ENCODE measurements around the gene TUSC2. TPM values are rescaled to one million over a fixed set of nuclear protein-coding genes. Genes with fewer than 3 reads are reported as not detected.

The TUSC2 gene
- total RNA-seq, 1 experiment from 2014 or later, result 29.2 TPM

GRCh38 chr3:50373146-50374051 is 45.4 kb upstream of the TUSC2 start:
- Mint-ChIP-seq H3K9me3 (ENCODE audit: low read depth, unreplicated experiment) (no peaks in the 10 kb centered on the region), H3K4me1 (ENCODE audit: low read depth, unreplicated experiment) (no peaks in the 10 kb centered on the region), H3K27ac (ENCODE audit: unreplicated experiment) (no peak overlapping the region), H3K4me3 (ENCODE audit: low read depth, unreplicated experiment) (no peak overlapping the region), H3K27me3 (ENCODE audit: unreplicated experiment) (peaks cover 84% of the 10 kb centered on the region), H3K36me3 (ENCODE audit: insufficient read depth, unreplicated experiment) (no peaks in the 10 kb centered on the region)
- BruUV-seq (replicated peaks), result no TSS peak
- intact Hi-C loops (cut with micrococcal nuclease; ENCODE audit: unreplicated experiment), result loop anchor here (10.0 kb wide), 1 partner anchor 51 kb away; no protein-coding TSS in a partner anchor
- CTCF ChIA-PET, result no interaction called here
- no peak for DNase-seq
- TF ChIP-seq CTCF (IDR thresholded peaks at IDR 0.05; ENCODE audit: unreplicated experiment), result no peak

GRCh38 chr3:50372349-50372748 is 44.3 kb upstream of the TUSC2 start:
- H3K27ac Mint-ChIP-seq (ENCODE audit: unreplicated experiment), result no peak overlapping the region
- peaks cover under 1% of the 10 kb centered on the region for H3K36me3 Mint-ChIP-seq (ENCODE audit: insufficient read depth, unreplicated experiment)
- BruUV-seq (replicated peaks), result no TSS peak
- H3K4me3 Mint-ChIP-seq (ENCODE audit: low read depth, unreplicated experiment), result no peak overlapping the region
- intact Hi-C loops (cut with micrococcal nuclease; ENCODE audit: unreplicated experiment), result loop anchor here (10.0 kb wide), 1 partner anchor 52 kb away; no protein-coding TSS in a partner anchor
- H3K27me3 Mint-ChIP-seq (ENCODE audit: unreplicated experiment), result peaks cover 80% of the 10 kb centered on the region
- no peak for TF ChIP-seq CTCF (IDR thresholded peaks at IDR 0.05; ENCODE audit: unreplicated experiment)
- no peaks in the 10 kb centered on the region for H3K9me3 Mint-ChIP-seq (ENCODE audit: low read depth, unreplicated experiment)
- DNase-seq, result no peak
- no peaks in the 10 kb centered on the region for H3K4me1 Mint-ChIP-seq (ENCODE audit: low read depth, unreplicated experiment)
- CTCF ChIA-PET, result no interaction called here

GRCh38 chr3:50371133-50371685 is 43.2 kb upstream of the TUSC2 start:
- CTCF ChIA-PET, result interaction anchor here (0.6 to 1.2 kb wide), 6 partner anchors 10 to 178 kb away, joined by 3 to 18 read pairs (median 3); no protein-coding TSS in a partner anchor
- no TSS peak for BruUV-seq (replicated peaks)
- Mint-ChIP-seq H3K4me3 (ENCODE audit: low read depth, unreplicated experiment) (no peak overlapping the region), H3K27me3 (ENCODE audit: unreplicated experiment) (peaks cover 68% of the 10 kb centered on the region), H3K36me3 (ENCODE audit: insufficient read depth, unreplicated experiment) (peaks cover 4% of the 10 kb centered on the region), H3K27ac (ENCODE audit: unreplicated experiment) (no peak overlapping the region), H3K4me1 (ENCODE audit: low read depth, unreplicated experiment) (no peaks in the 10 kb centered on the region), H3K9me3 (ENCODE audit: low read depth, unreplicated experiment) (no peaks in the 10 kb centered on the region)
- no peak for TF ChIP-seq CTCF (IDR thresholded peaks at IDR 0.05; ENCODE audit: unreplicated experiment)
- intact Hi-C loops (cut with micrococcal nuclease; ENCODE audit: unreplicated experiment), result loop anchor here (10.0 kb wide), 1 partner anchor 54 kb away; no protein-coding TSS in a partner anchor
- DNase-seq, result no peak

GRCh38 chr3:50370594-50370993 is 42.6 kb upstream of the TUSC2 start:
- no peak overlapping the region for H3K4me3 Mint-ChIP-seq (ENCODE audit: low read depth, unreplicated experiment)
- BruUV-seq (replicated peaks), result no TSS peak
- no peaks in the 10 kb centered on the region for H3K4me1 Mint-ChIP-seq (ENCODE audit: low read depth, unreplicated experiment)
- H3K27ac Mint-ChIP-seq (ENCODE audit: unreplicated experiment), result no peak overlapping the region
- peaks cover 6% of the 10 kb centered on the region for H3K36me3 Mint-ChIP-seq (ENCODE audit: insufficient read depth, unreplicated experiment)
- H3K9me3 Mint-ChIP-seq (ENCODE audit: low read depth, unreplicated experiment), result no peaks in the 10 kb centered on the region
- peak; percentile 27 for DNase-seq
- CTCF ChIA-PET, result interaction anchor here (0.6 to 1.2 kb wide), 6 partner anchors 10 to 179 kb away, joined by 3 to 18 read pairs (median 3); no protein-coding TSS in a partner anchor
- no peak for TF ChIP-seq CTCF (IDR thresholded peaks at IDR 0.05; ENCODE audit: unreplicated experiment)
- intact Hi-C loops (cut with micrococcal nuclease; ENCODE audit: unreplicated experiment), result loop anchor here (1.0 to 10.0 kb wide), 2 partner anchors 54 to 172 kb away; no protein-coding TSS in a partner anchor
- H3K27me3 Mint-ChIP-seq (ENCODE audit: unreplicated experiment), result peaks cover 63% of the 10 kb centered on the region

All from Calu3 (cell line).